Measurements from ENCODE around the gene ACP7. TPM values are rescaled to one million over a fixed set of nuclear protein-coding genes. Genes with fewer than 3 reads are reported as not detected.
A peak's percentile ranks its signal among the peaks of the same experiment; 100 is the strongest.
"Not testable (repeated sequence)": the region's sequence is repeated elsewhere in the genome, so short reads cannot be mapped to it uniquely, and the experiment has no call there.

The ACP7 gene
- total RNA-seq, 1 donor from 2014 or later, result not detected

DNA sequence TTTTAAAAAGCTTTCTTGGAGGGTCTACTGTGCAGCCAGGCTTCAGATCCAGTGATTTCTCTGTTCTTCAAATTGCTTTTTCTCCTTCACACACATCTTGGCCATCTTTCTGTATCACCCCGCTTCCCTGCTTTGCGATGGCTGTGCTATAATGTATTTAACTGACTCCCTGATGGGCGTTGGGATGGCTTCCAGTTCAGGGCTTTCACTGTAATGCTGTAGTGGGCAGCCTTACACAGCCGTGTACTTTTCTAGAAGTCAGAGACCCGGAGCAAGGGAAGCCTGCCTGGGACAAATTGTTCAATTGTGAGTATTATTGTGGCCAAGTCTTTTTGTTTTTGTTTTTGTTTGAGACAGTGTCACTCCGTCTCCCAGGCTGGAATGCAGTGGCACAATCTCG is 22.0 kb downstream of the ACP7 start:
- no peak for DNase-seq (ENCODE audit: low read depth in 2 of 2)

- DNase-seq (ENCODE audit: low read depth in 2 of 2), result no peak
Observed at GRCh38 chr19:39109641-39110040, 25.5 kb downstream of the ACP7 start.

GRCh38 chr19:39110263-39110967 is 26.2 kb downstream of the ACP7 start:
- peak; percentile 38 to 50 for DNase-seq (ENCODE audit: low read depth in 2 of 2)

DNA sequence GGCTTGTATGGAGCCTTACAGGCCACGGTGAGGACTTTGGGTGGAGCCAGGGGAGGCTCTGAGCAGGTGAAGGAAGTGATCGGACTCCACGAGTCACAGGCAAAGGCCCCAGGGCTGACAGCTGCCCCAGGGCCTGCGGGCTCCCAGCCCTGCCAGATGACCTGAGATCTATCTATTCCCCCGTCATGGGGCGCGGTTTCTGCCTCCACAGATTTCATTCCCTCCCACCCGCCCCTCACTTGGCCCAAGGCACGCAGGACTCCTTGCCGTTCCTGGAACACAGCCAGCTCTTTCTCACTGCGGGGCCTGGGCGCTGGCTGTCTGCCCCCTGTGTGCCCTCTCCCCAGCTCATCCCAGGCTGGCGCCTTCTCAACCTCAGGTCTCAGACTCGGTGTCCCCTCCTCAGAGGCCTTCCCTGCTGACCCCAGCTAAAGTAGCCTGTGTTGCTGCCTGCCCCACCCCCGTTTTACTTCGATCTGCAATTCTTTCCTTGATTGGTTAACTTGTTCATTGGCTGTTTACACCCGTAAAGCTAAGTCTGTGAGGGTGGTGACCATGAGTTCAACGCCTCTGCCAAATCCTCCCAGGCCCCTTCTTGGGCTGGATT is 27.5 kb downstream of the ACP7 start:
- no peak for DNase-seq (ENCODE audit: low read depth in 2 of 2)

GRCh38 chr19:39112338-39112890 is 28.2 kb downstream of the ACP7 start:
- no peak for DNase-seq (ENCODE audit: low read depth in 2 of 2)

DNA sequence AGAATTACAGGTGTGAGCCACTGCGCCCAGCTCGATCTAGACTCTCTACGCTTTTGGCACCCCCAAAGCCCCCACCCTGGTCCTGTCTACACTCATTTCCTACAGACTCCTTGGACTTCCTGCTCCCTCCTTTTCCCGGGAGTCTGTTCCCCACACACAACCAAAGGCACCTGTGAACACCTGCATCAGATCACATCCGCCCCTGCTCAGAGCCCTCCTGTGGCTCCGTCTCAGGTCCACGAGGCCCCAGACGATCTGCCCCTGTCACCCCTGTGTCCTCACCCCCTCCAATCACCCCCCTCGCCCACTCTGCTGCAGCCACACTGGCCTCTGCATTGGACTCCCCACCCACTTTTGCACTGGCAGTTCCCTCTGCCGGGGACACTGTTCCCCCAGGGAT is 29.0 kb downstream of the ACP7 start:
- DNase-seq (ENCODE audit: low read depth in 2 of 2), result no peak

DNA sequence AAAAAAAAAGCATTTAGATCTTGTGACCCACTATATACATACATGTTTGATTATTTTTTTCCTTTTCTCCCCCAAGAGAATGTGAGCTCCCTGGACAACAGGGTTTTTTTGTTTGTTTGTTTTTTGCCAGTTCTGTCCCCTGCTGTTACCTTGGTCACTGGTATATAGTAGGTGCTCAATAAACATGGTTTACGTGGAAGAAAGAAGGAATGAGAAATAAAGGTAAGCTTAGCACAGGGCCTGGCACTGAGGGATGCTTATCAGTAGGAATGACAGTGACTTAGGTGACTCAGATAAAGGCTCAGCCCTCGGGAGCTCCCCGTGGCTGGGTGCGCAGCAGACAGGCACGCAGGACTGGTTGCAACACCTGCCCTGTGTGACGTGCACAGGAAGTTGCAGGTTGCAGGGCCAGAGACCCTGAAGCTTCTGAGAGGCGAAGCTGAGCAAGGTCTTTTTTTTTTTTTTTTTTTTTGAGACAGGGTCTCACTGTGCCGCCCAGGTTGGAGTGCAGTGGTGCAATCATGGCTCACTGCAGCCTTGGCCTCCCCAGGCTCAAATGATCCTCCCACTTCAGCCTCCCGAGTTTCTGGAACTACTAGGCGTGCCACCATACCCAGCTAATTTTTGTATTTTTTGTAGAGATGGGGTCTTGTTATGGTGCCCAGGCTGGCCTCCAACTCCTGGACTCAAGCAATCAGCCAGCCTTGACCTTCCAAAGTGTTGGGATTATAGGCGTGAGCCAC is 31.1 kb downstream of the ACP7 start:
- no peak for DNase-seq (ENCODE audit: low read depth in 2 of 2)

DNA sequence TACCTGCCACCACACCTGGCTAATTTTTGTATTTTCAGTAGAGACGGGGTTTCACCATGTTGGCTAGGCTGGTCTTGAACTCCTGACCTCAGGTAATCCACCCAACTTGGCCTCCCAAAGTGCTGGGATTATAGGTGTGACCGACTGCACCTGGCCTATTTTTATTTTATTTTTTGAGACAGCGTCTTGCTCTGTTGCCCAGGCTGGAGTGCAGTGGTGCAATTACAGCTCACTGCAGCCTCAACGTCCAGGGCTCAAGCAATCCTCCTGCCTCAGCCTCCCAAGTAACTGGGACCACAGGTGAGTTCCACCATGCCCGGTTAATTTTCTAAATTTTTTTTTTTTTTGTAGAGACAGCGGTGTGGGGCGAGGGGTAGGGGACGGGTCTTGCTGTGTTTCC is 32.9 kb downstream of the ACP7 start:
- DNase-seq (ENCODE audit: low read depth in 2 of 2), result not testable (repeated sequence)

DNA sequence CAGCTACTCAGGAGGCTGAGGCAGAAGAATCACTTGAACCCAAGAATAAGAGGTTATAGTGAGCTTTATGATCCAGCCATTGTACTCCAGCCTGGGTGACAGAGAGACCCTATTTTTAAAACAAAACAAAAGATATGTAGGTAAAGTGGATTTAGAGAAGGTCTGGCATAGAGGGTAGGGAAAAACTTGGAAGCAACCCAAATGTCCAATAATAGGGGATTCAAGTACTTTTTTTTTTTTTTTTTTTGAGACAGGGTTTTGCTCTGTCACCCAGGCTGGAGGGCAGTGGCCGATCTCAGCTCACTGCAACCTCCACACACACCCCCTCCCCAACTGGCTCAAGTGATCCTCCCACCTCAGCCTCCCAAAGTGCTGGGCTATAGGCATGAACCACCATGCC is 35.7 kb downstream of the ACP7 start:
- DNase-seq (ENCODE audit: low read depth in 2 of 2), result no peak

DNA sequence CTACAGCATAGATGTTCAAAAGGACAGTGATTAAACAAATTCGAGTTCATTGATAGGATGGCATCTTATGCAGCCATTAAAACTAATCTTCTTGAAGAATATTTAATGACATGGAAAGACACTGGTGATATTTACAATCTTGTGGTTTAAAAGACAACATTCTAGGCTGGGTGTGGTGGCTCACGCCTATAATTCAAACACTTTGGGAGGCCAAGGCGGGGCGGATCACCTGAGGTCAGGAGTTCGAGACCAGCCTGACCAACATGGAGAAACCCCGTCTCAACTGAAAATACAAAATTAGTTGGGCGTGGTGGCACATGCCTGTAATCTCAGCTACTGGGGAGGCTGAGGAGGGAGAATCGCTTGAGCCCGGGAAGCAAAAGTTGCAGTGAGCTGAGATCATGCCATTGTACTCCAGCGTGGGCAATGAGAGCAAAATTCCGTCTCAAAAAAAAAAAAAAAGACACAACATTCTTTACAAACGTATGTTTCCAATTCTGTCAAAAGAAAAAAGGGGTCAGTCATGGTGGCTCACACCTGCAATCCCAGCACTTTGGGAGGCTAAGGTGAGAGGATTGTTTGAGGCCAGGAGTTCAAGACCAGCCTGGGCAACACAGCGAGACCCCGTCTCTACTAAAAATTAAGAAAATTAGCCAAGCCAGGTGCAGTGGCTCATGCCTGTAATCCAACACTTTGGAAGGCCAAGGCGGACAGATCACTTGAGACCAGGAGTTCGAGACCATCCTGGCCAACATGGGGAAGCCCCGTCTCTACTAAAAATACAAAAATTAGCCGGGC is 39.0 kb downstream of the ACP7 start:
- DNase-seq (ENCODE audit: low read depth in 2 of 2), result no peak

DNA sequence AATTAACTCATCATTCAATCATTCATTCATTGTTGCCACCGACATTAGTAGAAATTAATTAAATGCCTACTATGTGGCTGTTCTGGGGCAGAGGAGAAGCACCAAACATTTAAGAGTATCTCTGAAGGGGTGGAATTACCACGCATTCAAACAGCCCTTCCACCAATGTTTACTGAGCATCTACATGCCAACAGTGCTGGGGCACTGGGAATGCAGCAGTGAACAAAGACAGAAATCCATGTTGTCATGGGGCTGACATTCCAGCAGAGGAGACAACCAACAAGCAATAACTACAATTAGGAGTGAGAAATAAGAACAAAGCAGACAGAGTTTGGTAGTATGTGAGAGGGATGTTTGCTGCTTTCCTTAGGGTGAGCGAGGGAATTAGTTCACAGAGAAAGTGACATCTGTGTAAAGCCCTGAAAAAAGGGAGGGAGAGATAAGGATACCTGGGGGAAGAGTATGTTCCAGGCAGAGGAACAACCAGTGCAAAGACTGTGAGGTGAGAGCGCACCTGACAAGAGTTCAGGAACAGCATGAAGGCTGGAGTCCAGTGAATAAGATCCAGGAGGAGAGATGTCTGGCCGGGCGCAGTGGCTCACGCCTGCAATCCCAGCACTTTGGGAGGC is 40.1 kb downstream of the ACP7 start:
- no peak for DNase-seq (ENCODE audit: low read depth in 2 of 2)

DNA sequence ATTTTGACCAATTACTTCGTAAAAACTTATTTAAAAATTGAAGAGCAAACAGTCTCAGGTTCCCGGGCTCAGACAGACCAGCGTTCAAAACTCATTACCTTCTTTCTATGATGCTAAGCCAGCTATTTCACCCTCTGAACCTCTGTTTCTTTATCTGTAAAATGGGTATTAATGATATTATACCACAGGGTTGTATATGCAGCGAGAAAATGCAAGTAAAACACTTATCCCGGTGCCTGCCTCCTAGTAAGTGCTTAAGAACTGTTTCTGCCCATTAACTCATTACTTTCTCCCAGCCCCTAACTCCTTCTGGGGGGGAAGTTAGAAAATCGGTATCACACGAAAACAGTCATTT is 41.0 kb downstream of the ACP7 start:
- DNase-seq (ENCODE audit: low read depth in 2 of 2), result no peak

- DNase-seq (ENCODE audit: low read depth in 2 of 2), result peak; percentile 97
Observed at GRCh38 chr19:39125554-39126311, 41.6 kb downstream of the ACP7 start, which contains the start of gene PAK4. TSS of gene PAK4 (plus strand) at chr19:39125786. CDS start at chr19:39169554, 43,768 bp downstream.

- DNase-seq (ENCODE audit: low read depth in 2 of 2), result peak; percentile 19 to 37
Observed at GRCh38 chr19:39126312-39127187, 42.4 kb downstream of the ACP7 start.

DNA sequence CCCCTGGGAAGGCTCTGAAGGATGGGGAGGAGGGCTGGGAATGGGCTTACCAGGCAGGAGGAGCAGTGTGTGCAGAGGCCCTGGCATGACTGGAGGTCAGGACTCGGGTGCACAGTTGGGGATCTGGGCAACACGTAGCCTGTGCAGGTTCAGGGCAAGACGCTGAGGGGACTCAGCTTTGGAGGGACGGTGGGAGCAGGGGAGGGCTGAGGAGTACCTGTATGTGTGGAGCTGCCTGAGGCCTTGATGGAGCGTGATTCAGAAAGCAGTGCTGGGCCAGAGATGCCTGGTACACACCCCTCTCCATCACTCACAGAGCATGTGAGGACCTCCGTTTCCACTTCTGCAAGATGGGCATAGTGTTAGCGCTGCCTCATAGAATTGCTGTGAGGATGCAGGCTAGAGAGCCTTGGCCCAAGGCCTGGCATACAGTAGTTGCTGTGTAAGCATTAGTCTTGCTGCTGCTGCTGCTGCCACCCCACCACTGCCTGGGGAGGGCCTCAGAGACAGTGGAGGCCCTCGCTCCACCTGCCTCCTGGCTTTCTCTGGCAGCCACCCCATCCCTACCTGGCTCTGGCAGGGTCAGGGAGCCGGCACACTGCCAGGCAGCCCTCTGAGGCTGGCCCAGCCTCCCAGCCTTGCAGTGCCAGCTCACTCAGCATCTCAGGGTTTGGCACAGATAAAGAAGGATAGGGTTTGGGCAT is 43.8 kb downstream of the ACP7 start:
- peak in 1 of 2 donors; percentile 23 for DNase-seq (ENCODE audit: low read depth in 2 of 2)

GRCh38 chr19:39128516-39129079 is 44.4 kb downstream of the ACP7 start:
- DNase-seq (ENCODE audit: low read depth in 2 of 2), result peak in 1 of 2 donors; percentile 53

GRCh38 chr19:39129116-39129515 is 44.9 kb downstream of the ACP7 start:
- no peak for DNase-seq (ENCODE audit: low read depth in 2 of 2)
